HEK293 (cell line): Measurements from ENCODE around the gene DHRS7C.

Experiments
- KLF16 ChIP-seq: fragments of 450-650 bp; formaldehyde crosslinking; IDR thresholded peaks from 2 replicates; pipeline ENCODE4 v1.5.1; 2017; ENCODE audit warnings: missing biosample characterization, missing genetic modification characterization
- MZF1 ChIP-seq: fragments of 450-650 bp; formaldehyde crosslinking; IDR thresholded peaks from 2 replicates; pipeline ENCODE4 v1.5.1; 2017; ENCODE audit warnings: missing biosample characterization, missing genetic modification characterization, borderline replicate concordance
- ZNF37A ChIP-seq: fragments of 450-650 bp; IDR thresholded peaks from 2 replicates; pipeline ENCODE4 v1.5.1; 2018; ENCODE audit warnings: missing biosample characterization, missing genetic modification characterization
- TF ChIP-seq, protein P1 (sequence below): fragments of 450-650 bp; formaldehyde crosslinking; IDR thresholded peaks from 2 replicates; pipeline ENCODE4 v1.5.1; 2016; ENCODE audit warnings: missing biosample characterization, missing genetic modification characterization

DNA sequence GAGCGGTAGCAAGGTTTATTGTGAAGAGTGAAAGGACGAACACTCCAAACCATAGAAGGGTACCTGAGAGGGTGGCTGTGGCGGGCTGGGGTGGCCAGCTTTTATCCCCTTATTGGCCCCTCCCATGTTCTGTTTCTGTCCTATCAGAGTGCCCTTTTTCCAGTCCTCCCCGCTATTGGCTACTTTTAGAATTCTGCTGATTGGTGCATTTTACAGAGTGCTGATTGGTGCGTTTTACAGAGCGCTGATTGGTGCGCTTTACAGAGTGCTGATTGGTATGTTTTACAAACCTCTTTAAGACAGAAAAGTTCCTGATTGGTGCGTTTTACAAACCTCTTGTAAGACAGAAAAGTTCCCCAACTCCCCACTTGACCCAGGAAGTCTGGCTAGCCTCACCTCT lies 18.0 kb upstream of the DHRS7C start:
- TF ChIP-seq KLF16 (tag by site-specific recombination) (no peak), MZF1 (tag by site-specific recombination) (no peak), ZNF37A (no peak)
- TF ChIP-seq, protein P1, sequence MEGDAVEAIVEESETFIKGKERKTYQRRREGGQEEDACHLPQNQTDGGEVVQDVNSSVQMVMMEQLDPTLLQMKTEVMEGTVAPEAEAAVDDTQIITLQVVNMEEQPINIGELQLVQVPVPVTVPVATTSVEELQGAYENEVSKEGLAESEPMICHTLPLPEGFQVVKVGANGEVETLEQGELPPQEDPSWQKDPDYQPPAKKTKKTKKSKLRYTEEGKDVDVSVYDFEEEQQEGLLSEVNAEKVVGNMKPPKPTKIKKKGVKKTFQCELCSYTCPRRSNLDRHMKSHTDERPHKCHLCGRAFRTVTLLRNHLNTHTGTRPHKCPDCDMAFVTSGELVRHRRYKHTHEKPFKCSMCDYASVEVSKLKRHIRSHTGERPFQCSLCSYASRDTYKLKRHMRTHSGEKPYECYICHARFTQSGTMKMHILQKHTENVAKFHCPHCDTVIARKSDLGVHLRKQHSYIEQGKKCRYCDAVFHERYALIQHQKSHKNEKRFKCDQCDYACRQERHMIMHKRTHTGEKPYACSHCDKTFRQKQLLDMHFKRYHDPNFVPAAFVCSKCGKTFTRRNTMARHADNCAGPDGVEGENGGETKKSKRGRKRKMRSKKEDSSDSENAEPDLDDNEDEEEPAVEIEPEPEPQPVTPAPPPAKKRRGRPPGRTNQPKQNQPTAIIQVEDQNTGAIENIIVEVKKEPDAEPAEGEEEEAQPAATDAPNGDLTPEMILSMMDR (tag by site-specific recombination) = no peak
